AG04450 (cell line): ENCODE measurements around the gene COX5A. TPM values are rescaled to one million over a fixed set of nuclear protein-coding genes. Genes with fewer than 3 reads are reported as not detected.

ENCODE experiments used
- CTCF ChIA-PET: fragments of 300-600, 350-600 bp; formaldehyde crosslinking; extraction: SDS; loops from one replicate; lab custom pipeline; 2022; ENCODE audit warnings: antibody characterized with exemption, inconsistent platforms; lab: Charles Lee
- POLR2A ChIA-PET: fragments of 350-600 bp; formaldehyde crosslinking; extraction: SDS; loops from one replicate; lab custom pipeline; 2021; ENCODE audit warnings: antibody characterized with exemption, inconsistent platforms; lab: Yijun Ruan, JAX
- DNase-seq: peaks from one replicate; pipeline ENCODE4 v3.0.0-alpha.2; 2011; ENCODE audit warnings: low read depth, low spot score
- H3K27ac ChIP-seq: one replicate; pipeline ENCODE4 v1.5.1; 2012; ENCODE audit warnings: low read depth, low read length, control low read depth
- H3K27me3 ChIP-seq: one replicate; pipeline ENCODE4 v1.6.0; 2012; ENCODE audit warnings: low read length; ENCODE audit not compliant: control insufficient read depth, insufficient read depth
- H3K4me3 ChIP-seq: 2 replicates; pipeline ENCODE4 v1.5.1; 2011; ENCODE audit warnings: mild to moderate bottlenecking, low read depth, low read length, control low read depth
- H3K9me3 ChIP-seq: 2 replicates; pipeline ENCODE4 v1.5.1; 2012; ENCODE audit warnings: low read length; ENCODE audit not compliant: control insufficient read depth, insufficient read depth
- CTCF ChIP-seq: IDR thresholded peaks from 2 replicates; pipeline ENCODE4 v1.5.1; 2011; ENCODE audit warnings: low read depth, low read length, control low read depth, inconsistent platforms
- polyA plus RNA-seq: library from polyadenylated mRNA; depleted of rRNA; stranded (reverse); fragments of >200 nt; gene quantifications from 2 replicates; pipeline ENCODE4 v1.2.3, GENCODE V29; 2011

COX5A gene
- polyA plus RNA-seq, 1 experiment, result 147 TPM

- H3K27ac ChIP-seq, result peak overlapping the region; percentile 81
- CTCF ChIA-PET, result interaction anchor here (2.5 kb wide), 1 partner anchor 45 kb away, joined by 10 read pairs; no protein-coding TSS in a partner anchor
- no peak for TF ChIP-seq CTCF
- POLR2A ChIA-PET, result interaction anchor here (0.7 to 1.4 kb wide), 3 partner anchors 8 to 17 kb away, joined by 3 to 7 read pairs (median 5); partner anchors contain the start of gene MPI
- H3K9me3 ChIP-seq, result no peaks in the 10 kb centered on the region; the same call in 1 of the 2 replicates
- peak overlapping the region; percentile 81 for H3K4me3 ChIP-seq
- no peak for DNase-seq
- H3K27me3 ChIP-seq, result no peaks in the 10 kb centered on the region
Observed at GRCh38 chr15:74906067-74906449, 31.8 kb downstream of the COX5A start.

DNA sequence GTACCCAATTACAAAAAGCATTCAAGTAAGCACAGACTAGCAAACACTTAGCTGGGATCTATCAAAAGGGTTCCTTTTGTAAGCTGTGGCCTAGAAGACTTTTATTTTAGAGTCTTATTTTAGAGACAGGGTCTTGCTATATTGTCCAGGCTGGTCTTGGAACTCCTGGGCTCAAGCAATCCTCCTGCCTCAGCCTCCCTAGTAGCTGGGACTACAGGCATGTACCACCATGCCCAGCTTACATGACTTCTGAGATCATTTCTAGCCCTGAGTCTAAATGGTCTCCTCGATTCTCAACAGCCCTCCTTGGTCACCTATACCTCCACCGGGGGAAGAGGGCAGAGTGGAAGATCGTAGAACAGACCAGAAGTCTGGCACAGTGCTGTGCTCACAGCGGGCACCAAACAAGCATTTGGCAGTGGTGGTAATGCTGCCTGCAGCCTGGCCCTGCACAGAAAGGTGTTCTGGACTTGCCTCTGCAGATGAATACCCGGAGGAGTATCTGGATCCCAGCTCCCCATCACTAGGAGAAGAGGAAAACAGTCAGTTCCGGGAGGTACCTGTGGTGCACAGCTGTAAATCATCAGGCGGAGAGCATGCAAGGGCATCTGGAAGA is 33.6 kb downstream of the COX5A start:
- no peaks in the 10 kb centered on the region; the same call in 1 of the 2 replicates for H3K9me3 ChIP-seq
- ChIA-PET CTCF (interaction anchor here (0.5 kb wide), 1 partner anchor 62 kb away, joined by 4 read pairs; no protein-coding TSS in a partner anchor), POLR2A (no interaction called here)
- DNase-seq, result no peak
- no peak overlapping the region for H3K27ac ChIP-seq
- no peak for TF ChIP-seq CTCF
- no peaks in the 10 kb centered on the region for H3K27me3 ChIP-seq
- H3K4me3 ChIP-seq, result no peak overlapping the region

- CTCF ChIA-PET, result interaction anchor here (0.5 to 3.5 kb wide), 3 partner anchors 13 to 582 kb away, joined by 4 to 61 read pairs (median 5); partner anchors contain the start of gene MPI
- POLR2A ChIA-PET, result interaction anchor here (0.6 kb wide), 1 partner anchor 41 kb away, joined by 4 read pairs; no protein-coding TSS in a partner anchor
- Histone ChIP-seq H3K4me3 (no peak overlapping the region), H3K9me3 (no peaks in the 10 kb centered on the region; the same call in 1 of the 2 replicates), H3K27me3 (no peaks in the 10 kb centered on the region), H3K27ac (no peak overlapping the region)
- DNase-seq, result no peak
- TF ChIP-seq CTCF, result no peak
Observed at GRCh38 chr15:74903676-74904075, 34.2 kb downstream of the COX5A start.

DNA sequence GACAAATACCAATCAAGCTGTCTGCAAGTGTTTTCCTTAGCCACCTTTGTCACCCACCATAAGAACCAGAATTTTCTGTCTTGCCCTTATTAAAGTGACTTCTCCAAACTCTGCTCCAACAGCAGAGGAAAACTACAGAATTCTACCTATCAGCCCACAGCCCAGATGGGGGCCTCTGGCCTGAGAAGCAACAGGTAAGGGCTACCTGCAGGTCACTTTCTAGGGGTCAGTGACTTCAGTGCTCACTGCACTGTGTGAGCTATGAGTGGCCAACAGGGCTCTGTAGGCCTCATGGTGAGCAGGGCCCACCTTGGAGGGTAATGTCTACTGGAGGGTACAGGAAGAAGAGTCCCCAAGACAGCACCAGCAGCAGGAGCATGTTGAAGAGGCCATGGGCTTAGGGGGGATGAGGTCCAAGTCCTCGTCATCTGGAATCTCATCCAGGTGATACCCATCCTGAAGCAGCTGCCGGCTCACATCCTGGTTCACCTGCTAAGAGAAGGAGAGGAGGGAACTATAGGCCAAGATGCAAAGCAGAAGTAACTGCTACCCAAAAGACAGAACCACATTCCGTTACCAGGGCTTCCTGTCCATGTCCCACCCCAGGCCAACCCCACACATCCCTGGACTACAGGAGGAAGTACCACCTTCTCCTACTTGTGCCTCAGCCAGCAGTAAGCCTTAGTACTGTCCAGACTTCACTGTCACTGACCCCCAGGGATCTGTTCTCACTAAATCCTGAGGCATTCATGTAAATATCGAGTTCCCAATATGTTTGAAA is 35.4 kb downstream of the COX5A start:
- DNase-seq, result no peak
- CTCF ChIA-PET, result interaction anchor here (0.6 to 4.5 kb wide), 41 partner anchors 7 to 771 kb away, joined by 3 to 61 read pairs (median 5); partner anchors contain the start of genes MPI, PPCDC, SCAMP2 and UBL7
- Histone ChIP-seq H3K27me3 (no peaks in the 10 kb centered on the region), H3K4me3 (no peak overlapping the region), H3K9me3 (no peaks in the 10 kb centered on the region; the same call in 1 of the 2 replicates), H3K27ac (no peak overlapping the region)
- POLR2A ChIA-PET, result interaction anchor here (0.6 to 1.1 kb wide), 2 partner anchors 14 to 37 kb away, joined by 3 to 4 read pairs; no protein-coding TSS in a partner anchor
- no peak for TF ChIP-seq CTCF
